Stimulated activated CD8-positive, alpha-beta memory T cell treated with anti-CD3 and anti-CD28 coated beads, Interleukin-15, amount 100 ng/mL, for 4 hours (primary cell): ENCODE data around the gene MICAL3.
"Not testable (repeated sequence)": the region's sequence is repeated elsewhere in the genome, so short reads cannot be mapped to it uniquely, and the experiment has no call there.

Experiments
- DNase-seq, 2 donors: peaks; one replicate each; pipeline ENCODE4 v3.0.0-alpha.2; 2020; ENCODE audit warnings: low read depth in 2 of 2

MICAL3 gene

GRCh38 chr22:17780116-17780740 lies 244.1 kb downstream of the MICAL3 start:
- no peak for DNase-seq

GRCh38 chr22:17779286-17780115 lies 244.9 kb downstream of the MICAL3 start:
- no peak for DNase-seq

DNA sequence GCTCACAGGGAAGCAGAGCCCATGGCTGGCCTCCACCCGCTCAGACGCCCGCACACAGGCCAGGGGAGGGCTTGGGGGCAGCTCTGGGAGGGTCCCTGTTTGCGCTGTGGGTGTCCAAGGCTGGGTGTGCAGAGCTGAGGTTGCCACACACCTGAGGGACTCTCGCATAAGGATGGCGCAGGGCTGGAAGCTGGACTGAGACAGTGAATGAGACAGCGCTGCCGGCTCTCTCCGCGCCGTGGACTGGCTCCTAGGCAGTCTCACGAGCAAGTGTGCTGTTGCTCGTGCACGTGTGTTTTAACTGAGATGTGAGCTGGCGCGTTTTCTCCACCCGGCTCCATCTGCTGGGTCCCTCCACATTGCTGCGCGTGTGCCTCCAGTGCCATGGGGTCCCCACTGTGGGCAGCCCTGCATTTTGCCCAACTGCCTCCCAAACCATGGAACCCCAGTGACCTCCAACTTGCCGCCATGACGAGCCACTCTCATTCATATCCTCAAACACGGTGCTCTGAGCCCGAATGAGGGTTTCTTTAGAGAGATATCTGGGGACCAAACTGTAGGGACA lies 245.9 kb downstream of the MICAL3 start:
- DNase-seq: no peak

- DNase-seq: no peak
These were observed 246.7 kb downstream of the MICAL3 start for GRCh38 chr22:17777717-17778044.

- DNase-seq: peak; percentile 43 to 46
These were observed 247.2 kb downstream of the MICAL3 start for GRCh38 chr22:17777005-17777716.

- DNase-seq: no peak
These were observed 248.4 kb downstream of the MICAL3 start for GRCh38 chr22:17775781-17776465.

DNA sequence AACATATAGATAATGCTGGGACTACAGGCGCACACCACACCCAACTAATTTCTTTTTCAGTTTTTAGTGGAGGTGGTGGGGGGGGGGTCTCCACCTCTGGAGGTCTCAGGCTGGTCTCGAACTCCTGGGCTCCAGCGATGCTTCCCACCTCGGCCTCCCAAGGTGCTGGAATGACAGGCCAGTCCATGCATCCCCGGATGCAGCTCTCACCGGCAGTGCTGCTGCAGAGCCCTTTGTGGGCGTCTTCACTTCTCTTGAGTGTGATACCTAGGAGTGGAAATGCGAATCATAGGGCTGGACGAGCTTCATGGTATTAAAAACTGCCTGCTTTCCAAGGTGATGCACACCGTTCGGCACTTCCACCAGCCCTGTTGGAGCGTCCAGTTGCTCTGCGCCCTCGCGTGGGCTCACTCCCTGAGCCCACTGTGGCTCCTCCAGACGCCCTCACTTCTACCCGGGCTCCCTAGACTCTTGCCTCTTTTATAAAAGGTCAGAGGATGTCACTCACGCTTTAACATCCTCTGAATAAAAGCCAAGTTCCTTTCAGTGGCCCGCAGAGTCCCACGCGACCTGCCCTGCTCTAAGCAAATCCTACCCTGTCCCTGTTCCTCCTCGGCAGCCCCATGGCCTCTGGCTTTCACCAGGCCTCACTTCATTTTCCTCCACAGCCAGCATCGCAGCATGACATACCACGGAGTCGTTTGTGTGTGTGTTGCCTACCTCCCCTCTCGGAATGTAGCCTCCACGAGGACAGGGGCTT lies 249.3 kb downstream of the MICAL3 start:
- DNase-seq: no peak

- DNase-seq: no peak
These were observed 250.0 kb downstream of the MICAL3 start, which contains the start of gene BID for GRCh38 chr22:17774206-17774925. BID (minus strand) TSS chr22:17774469; CDS start chr22:17750116, 24,353 bp downstream.

- peak; percentile 44 to 48 for DNase-seq
These were observed 250.7 kb downstream of the MICAL3 start for GRCh38 chr22:17773606-17774205.

- DNase-seq: no peak
These were observed 251.3 kb downstream of the MICAL3 start for GRCh38 chr22:17772958-17773605.

- DNase-seq: no peak
These were observed 252.0 kb downstream of the MICAL3 start for GRCh38 chr22:17772249-17772957.

DNA sequence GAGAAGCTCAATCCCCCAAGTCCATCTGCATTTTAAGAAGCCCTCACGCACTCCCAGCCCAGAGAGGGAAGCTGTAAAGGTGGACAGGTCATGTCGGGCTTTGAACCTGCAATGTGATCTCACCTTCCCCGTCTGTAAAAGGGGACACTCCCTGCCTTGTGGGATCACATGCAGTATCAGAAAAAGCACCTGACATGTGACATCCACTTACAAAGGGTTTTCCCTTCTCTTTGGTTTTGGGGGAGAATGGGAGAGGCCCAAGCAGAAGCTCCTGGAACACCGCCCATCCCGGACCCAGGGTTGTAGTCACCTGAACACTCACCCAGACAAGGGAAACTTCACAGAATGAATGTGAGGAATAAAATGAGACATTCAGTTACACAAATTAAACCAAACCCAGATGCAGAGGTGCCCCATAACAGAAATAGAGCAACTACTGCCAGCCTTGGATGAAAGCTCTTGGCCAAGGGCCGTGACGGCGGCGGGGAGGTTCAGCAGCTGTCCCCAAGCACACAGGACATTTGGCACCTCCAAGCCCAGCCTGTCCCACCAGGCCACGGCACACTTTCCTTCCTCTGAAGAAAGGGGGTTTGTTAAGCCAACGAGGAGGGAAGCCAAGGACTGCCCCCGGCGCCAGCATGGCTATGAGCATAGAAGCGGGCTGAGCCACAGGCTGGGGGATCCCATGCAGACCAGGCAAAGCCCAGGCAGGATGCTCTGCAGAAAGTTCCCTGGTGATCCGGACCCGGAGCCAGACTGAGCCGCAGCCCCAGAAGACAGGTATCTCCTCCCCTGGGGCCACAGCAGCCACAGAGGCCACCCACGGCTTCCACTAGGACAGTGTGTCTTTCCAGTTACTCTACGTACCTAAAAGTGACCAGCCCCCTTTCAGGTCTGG lies 253.9 kb downstream of the MICAL3 start:
- DNase-seq: no peak

DNA sequence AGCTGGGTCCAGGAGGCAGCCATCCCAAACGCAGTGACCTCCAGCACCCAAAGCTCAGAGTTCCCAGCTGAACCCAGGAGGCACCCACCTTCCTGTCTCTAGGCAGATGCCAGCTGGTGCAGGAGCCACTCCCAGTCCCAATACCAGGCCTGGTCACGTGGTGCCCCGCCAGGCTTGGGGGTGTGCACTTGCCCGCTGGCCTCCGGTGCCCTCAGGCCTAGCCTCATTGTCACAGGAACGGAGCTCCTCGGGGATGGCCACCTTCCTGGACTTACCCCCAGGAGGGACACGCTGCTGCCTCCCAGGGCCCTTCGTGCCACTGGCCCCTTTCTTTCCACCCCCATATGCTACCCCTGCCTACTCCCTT lies 254.7 kb downstream of the MICAL3 start:
- DNase-seq: no peak

DNA sequence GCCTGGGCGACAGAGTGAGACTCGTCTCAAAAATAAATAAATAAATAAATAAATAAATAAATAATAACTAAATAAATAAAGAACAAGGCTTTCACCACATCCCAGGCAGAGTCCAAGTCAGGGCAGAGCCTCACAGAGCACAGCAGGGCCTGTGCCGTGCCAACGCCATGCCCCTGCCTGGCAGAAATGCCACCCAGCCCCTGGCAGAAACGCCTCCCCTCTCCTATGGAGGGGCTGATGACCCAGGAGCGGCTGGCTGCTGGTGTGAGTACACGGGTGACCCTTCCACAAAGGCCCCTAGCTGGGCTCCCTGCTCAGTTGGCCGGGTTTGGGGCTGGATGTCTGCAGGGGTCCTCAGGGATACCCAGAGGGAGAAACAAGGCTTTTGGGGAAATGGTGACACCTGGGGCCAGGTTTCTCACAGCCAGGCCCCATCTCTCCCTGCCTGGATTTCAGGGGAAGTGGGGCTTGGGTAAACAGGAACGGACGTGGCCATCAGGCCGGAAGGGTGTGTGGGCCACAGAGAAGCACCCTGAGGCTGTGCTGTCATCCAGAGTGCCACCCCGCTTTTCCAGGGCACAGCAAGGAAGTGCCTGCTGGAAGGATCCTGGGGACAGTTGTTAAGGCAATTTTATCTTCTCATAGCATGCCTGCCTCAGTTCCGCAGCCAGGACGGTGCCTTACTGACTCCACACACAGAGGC lies 255.2 kb downstream of the MICAL3 start:
- DNase-seq: no peak

- peak in 1 of 2 donors; percentile 34 for DNase-seq
These were observed 256.9 kb downstream of the MICAL3 start for GRCh38 chr22:17767233-17768065.

- DNase-seq: not testable (repeated sequence)
These were observed 259.5 kb downstream of the MICAL3 start for GRCh38 chr22:17764852-17765251.
